HFFc6 (cell line): ENCODE results near the gene SLC25A44. TPM values are rescaled to one million over a fixed set of nuclear protein-coding genes. Genes with fewer than 3 reads are reported as not detected.

ENCODE experiments used
- DNase-seq: peaks from one replicate; pipeline ENCODE4 v3.0.0-alpha.2; 2018
- H3K27ac Mint-ChIP-seq: 2 replicates; pipeline ENCODE4 v1.8.0; 2020; ENCODE audit warnings: mild to moderate bottlenecking, mixed read lengths
- H3K27me3 Mint-ChIP-seq: 2 replicates; pipeline ENCODE4 v1.8.0; 2021; ENCODE audit warnings: mild to moderate bottlenecking, moderate library complexity, mixed read lengths; ENCODE audit not compliant: insufficient read depth
- H3K36me3 Mint-ChIP-seq: 2 replicates; pipeline ENCODE4 v1.8.0; 2021; ENCODE audit warnings: low read depth, mixed read lengths
- H3K4me1 Mint-ChIP-seq: 2 replicates; pipeline ENCODE4 v1.8.0; 2020; ENCODE audit warnings: low read depth, mixed read lengths
- H3K4me3 Mint-ChIP-seq: 2 replicates; pipeline ENCODE4 v1.8.0; 2020; ENCODE audit warnings: mild to moderate bottlenecking, moderate library complexity, mixed read lengths
- H3K9me3 Mint-ChIP-seq: 2 replicates; pipeline ENCODE4 v1.8.0; 2020; ENCODE audit warnings: mild to moderate bottlenecking, mixed read lengths
- total RNA-seq, 6 experiments: library from RNA; stranded (reverse); fragmentation: NEBNext Ultra II Directional; extraction: Animal tissue kit (Norgen Biotek cat#: 25700); gene quantifications; 2 replicates in 1 of 6; 3 replicates in 5 of 6; pipeline ENCODE4 v1.2.3, GENCODE V29; 2021
- TF ChIP-seq, protein P1 (sequence below): fragments of 200-600 bp; sonication (generic); IDR thresholded peaks from 2 replicates; pipeline ENCODE4 v1.5.0; 2021; ENCODE audit warnings: antibody characterized with exemption, mild to moderate bottlenecking

Gene SLC25A44
- total RNA-seq, 6 experiments from 2014 or later = 19.6 to 25.2 (median 23.4) TPM

DNA sequence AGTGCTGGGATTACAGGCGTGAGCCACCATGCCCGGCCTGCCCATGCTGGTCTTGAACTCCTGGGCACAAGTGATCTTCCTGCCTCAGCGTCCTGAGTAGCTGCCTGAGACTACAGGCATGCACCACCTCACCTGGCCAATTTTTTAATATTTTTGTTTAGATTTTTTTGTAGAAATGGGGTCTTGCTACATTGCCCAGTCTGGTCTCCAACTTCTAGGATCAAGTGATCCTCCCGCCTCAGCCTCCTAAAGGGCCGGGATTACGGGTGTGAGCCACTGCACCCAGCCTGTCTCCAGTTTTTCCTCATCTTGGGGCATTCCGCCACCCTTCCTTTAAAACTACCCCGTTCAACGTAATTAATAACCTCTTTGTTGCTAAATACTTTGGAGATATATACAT is 26.3 kb downstream of the SLC25A44 start:
- DNase-seq = no peak
- Mint-ChIP-seq H3K36me3 (no peaks in the 10 kb centered on the region; the same call in 1 of the 2 replicates), H3K27ac (no peak overlapping the region), H3K4me3 (no peak overlapping the region), H3K27me3 (no peaks in the 10 kb centered on the region; the same call in 1 of the 2 replicates), H3K9me3 (no peaks in the 10 kb centered on the region), H3K4me1 (peaks cover 29% of the 10 kb centered on the region)
- TF ChIP-seq, protein P1, sequence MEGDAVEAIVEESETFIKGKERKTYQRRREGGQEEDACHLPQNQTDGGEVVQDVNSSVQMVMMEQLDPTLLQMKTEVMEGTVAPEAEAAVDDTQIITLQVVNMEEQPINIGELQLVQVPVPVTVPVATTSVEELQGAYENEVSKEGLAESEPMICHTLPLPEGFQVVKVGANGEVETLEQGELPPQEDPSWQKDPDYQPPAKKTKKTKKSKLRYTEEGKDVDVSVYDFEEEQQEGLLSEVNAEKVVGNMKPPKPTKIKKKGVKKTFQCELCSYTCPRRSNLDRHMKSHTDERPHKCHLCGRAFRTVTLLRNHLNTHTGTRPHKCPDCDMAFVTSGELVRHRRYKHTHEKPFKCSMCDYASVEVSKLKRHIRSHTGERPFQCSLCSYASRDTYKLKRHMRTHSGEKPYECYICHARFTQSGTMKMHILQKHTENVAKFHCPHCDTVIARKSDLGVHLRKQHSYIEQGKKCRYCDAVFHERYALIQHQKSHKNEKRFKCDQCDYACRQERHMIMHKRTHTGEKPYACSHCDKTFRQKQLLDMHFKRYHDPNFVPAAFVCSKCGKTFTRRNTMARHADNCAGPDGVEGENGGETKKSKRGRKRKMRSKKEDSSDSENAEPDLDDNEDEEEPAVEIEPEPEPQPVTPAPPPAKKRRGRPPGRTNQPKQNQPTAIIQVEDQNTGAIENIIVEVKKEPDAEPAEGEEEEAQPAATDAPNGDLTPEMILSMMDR = no peak

DNA sequence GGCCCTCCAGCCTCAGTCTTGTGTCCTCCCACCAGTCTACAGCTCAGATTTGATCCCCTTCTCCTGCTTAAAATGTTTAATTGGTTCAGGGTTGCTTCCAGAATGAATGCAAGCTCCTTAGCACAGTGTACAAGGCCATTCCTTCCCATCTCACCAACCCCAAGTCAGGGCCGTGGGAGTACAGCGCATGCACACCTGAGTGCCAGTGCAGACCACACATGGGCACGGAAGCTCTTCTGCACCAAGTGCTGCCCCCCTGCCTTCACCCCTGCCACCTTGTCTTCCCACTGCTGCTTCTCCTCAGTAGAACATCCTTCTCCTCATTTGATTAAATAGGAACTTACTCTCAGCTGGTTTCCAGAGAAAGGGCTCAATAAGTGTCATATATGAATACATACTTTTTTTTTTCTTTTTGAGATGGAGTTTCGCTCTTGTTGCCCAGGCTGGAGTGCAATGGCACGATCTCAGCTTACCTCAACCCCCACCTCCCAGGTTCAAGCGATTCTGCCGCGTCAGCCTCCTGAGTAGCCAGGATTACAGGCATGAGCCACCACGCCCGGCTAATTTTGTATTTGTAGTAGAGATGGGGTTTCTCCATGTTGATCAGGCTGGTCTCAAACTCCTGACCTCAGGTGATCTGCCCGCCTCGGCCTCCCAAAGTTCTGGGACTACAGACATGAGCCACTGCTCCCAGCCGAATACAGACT is 28.2 kb downstream of the SLC25A44 start:
- H3K36me3 Mint-ChIP-seq = no peaks in the 10 kb centered on the region
- H3K27ac Mint-ChIP-seq = no peak overlapping the region
- H3K4me3 Mint-ChIP-seq = no peak overlapping the region
- TF ChIP-seq, protein P1 = no peak
- DNase-seq = no peak
- peaks cover 33% of the 10 kb centered on the region for H3K4me1 Mint-ChIP-seq
- no peaks in the 10 kb centered on the region for H3K9me3 Mint-ChIP-seq
- no peaks in the 10 kb centered on the region; the same call in 1 of the 2 replicates for H3K27me3 Mint-ChIP-seq

DNA sequence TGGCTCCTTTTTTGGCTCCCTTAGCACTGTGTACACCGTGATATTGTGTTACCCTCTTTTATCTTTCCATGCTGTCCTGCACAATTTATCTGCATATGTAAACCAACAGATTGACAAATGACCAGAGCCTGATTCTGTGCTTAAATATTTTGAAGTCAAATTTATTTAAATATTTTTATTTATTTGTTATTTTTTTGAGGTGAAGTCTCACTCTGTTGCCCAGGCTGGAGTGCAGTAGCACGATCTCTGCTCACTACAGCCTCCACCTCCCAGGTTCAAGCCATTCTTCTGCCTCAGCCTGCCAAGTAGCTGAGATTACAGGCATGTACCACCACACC is 31.7 kb downstream of the SLC25A44 start:
- Mint-ChIP-seq H3K27me3 (no peaks in the 10 kb centered on the region; the same call in 1 of the 2 replicates), H3K27ac (peak overlapping the region; percentile 0; the same call in 1 of the 2 replicates), H3K4me1 (peaks cover 22% of the 10 kb centered on the region), H3K4me3 (no peak overlapping the region), H3K9me3 (no peaks in the 10 kb centered on the region), H3K36me3 (peaks cover 11% of the 10 kb centered on the region; the same call in 1 of the 2 replicates)
- DNase-seq = no peak
- TF ChIP-seq, protein P1 = peak; percentile 39

DNA sequence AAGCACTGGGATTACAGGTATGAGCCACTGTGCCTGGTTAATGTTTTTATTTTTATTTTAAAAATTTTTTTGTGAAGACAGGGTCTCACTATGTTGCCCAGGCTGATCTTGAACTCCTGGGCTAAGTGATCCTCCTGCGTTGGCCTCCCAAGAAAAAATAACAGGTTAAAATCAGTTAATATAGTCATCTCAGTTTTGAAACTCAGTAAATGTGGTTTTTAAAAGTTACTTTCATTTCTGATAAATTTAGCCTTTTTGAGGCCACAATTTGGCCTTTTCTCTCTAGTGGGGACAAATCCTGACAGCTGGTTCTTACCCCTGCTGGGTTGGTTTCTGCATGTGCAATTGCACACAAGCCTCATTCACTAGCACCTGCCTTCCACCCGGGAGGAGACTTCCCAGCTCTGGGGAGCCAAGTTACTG is 32.2 kb downstream of the SLC25A44 start:
- TF ChIP-seq, protein P1 = no peak
- peaks cover 22% of the 10 kb centered on the region for H3K4me1 Mint-ChIP-seq
- no peak for DNase-seq
- H3K36me3 Mint-ChIP-seq = peaks cover 11% of the 10 kb centered on the region; the same call in 1 of the 2 replicates
- no peak overlapping the region for H3K4me3 Mint-ChIP-seq
- H3K27ac Mint-ChIP-seq = no peak overlapping the region
- no peaks in the 10 kb centered on the region for H3K9me3 Mint-ChIP-seq
- H3K27me3 Mint-ChIP-seq = no peaks in the 10 kb centered on the region; the same call in 1 of the 2 replicates

DNA sequence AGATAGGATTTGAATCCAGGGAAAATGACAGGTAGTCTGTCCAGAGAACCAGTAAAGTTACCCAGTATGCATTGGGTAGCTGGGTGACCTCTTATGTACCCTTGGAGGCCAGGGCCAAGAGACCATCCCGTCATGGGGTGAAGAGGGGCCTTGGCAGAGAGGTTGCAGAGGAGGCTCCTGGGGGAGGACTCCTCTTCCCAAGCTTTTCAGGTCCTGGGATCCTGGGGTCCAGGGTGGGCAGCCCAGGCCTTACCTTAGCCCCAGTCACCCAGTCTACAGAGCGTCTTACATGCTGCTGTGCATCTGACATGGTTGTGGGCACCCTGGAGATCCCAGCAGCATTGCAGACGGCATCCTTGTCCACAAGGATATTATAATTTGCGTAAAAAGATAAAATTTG is 32.9 kb downstream of the SLC25A44 start:
- Mint-ChIP-seq H3K4me3 (no peak overlapping the region), H3K27ac (no peak overlapping the region), H3K36me3 (peaks cover 11% of the 10 kb centered on the region; the same call in 1 of the 2 replicates), H3K4me1 (peaks cover 23% of the 10 kb centered on the region), H3K9me3 (no peaks in the 10 kb centered on the region), H3K27me3 (no peaks in the 10 kb centered on the region)
- TF ChIP-seq, protein P1 = no peak
- no peak for DNase-seq
